Thoracic aorta (tissue), 2 donors: ENCODE data around the gene NKAIN2. TPM values are rescaled to one million over a fixed set of nuclear protein-coding genes. Genes with fewer than 3 reads are reported as not detected.

Experiments used
- ATAC-seq: fragments of 150-250 bp; one replicate; pipeline ENCODE4 v1.8.0; 2017; ENCODE audit warnings: low read depth; ENCODE audit not compliant: insufficient number of reproducible peaks, low FRiP score
- DNase-seq: peaks from one replicate; pipeline ENCODE4 v3.0.0-alpha.2; 2020; ENCODE audit warnings: low spot score
- H3K27ac ChIP-seq, 2 donors: fragments of 200-600 bp; sonication (generic); 1 replicate in 1 of 2; 2 replicates in 1 of 2; pipeline ENCODE4 v1.5.1; 2016; ENCODE audit warnings: mild to moderate bottlenecking in 2 of 2, moderate library complexity in 2 of 2
- H3K27me3 ChIP-seq: fragments of 200-600 bp; sonication (generic); replicated peaks from 2 replicates; pipeline ENCODE4 v1.6.0; 2016; ENCODE audit warnings: mild to moderate bottlenecking; ENCODE audit not compliant: insufficient read depth
- H3K36me3 ChIP-seq: fragments of 200-600 bp; sonication (generic); one replicate; pipeline ENCODE4 v1.5.1; 2016
- H3K4me1 ChIP-seq, 2 donors: fragments of 200-600 bp; sonication (generic); 1 replicate in 1 of 2; 2 replicates in 1 of 2; pipeline versions ENCODE4 v1.5.1 to v1.6.0; 2016; ENCODE audit warnings: low read depth in 2 of 2, mild to moderate bottlenecking in 1 of 2; ENCODE audit not compliant: control insufficient read depth in 1 of 2
- H3K4me3 ChIP-seq: fragments of 200-600 bp; sonication (generic); 2 replicates; pipeline ENCODE4 v1.5.1; 2016; ENCODE audit warnings: mild to moderate bottlenecking
- H3K9me3 ChIP-seq: fragments of 200-600 bp; sonication (generic); 2 replicates; pipeline ENCODE4 v1.5.1; 2016
- total RNA-seq, 2 donors: library from RNA; depleted of rRNA; stranded (reverse); fragments of >200 nt; gene quantifications; one replicate each; pipeline versions ENCODE4 v1.1.0 to v1.2.3, GENCODE V29; 2016
- TF ChIP-seq, protein P1 (sequence below): fragments of 200-600 bp; sonication (generic); IDR thresholded peaks from one replicate; pipeline ENCODE4 v1.5.1; 2019; ENCODE audit warnings: antibody characterized with exemption

The NKAIN2 gene
- total RNA-seq, 2 donors from 2014 or later, result 0.28 TPM; not detected in 1

- TF ChIP-seq, protein P1, sequence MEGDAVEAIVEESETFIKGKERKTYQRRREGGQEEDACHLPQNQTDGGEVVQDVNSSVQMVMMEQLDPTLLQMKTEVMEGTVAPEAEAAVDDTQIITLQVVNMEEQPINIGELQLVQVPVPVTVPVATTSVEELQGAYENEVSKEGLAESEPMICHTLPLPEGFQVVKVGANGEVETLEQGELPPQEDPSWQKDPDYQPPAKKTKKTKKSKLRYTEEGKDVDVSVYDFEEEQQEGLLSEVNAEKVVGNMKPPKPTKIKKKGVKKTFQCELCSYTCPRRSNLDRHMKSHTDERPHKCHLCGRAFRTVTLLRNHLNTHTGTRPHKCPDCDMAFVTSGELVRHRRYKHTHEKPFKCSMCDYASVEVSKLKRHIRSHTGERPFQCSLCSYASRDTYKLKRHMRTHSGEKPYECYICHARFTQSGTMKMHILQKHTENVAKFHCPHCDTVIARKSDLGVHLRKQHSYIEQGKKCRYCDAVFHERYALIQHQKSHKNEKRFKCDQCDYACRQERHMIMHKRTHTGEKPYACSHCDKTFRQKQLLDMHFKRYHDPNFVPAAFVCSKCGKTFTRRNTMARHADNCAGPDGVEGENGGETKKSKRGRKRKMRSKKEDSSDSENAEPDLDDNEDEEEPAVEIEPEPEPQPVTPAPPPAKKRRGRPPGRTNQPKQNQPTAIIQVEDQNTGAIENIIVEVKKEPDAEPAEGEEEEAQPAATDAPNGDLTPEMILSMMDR, result no peak
- DNase-seq, result no peak
- Histone ChIP-seq H3K27ac (no peak overlapping the region), H3K27me3 (no peaks in the 10 kb centered on the region), H3K9me3 (no peaks in the 10 kb centered on the region), H3K4me1 (no peaks in the 10 kb centered on the region), H3K4me3 (no peak overlapping the region), H3K36me3 (no peaks in the 10 kb centered on the region)
- ATAC-seq, result no peak
Observed at GRCh38 chr6:124090491-124090890, 286.8 kb downstream of the NKAIN2 start.

- DNase-seq (no peak), ATAC-seq (no peak)
- no peaks in the 10 kb centered on the region for H3K27me3 ChIP-seq
- H3K27ac ChIP-seq, result no peak overlapping the region
- H3K4me1 ChIP-seq, result no peaks in the 10 kb centered on the region
- no peak overlapping the region for H3K4me3 ChIP-seq
- TF ChIP-seq, protein P1, result no peak
- no peaks in the 10 kb centered on the region for H3K9me3 ChIP-seq
- no peaks in the 10 kb centered on the region for H3K36me3 ChIP-seq
Observed at GRCh38 chr6:124099520-124099919, 295.9 kb downstream of the NKAIN2 start.

DNA sequence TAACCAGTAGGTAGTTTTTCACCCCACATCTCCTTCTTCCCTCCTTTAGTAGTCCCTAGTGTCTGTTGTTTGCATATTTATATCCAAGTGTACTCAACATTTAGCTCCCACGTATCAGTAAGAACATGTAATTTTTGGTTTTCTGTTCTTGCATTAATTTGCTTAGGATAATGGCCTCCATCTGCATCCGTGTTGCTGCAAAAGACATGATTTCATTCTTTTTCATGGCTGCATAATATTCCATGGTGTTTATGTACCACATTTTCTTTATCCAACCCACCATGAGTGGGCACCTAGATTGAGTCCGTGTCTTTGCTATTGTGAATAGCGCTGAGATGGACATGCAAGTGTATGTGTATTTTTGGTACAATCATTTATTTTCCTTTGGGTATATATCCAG is 306.8 kb downstream of the NKAIN2 start:
- DNase-seq (no peak), ATAC-seq (no peak)
- TF ChIP-seq, protein P1, result no peak
- no peaks in the 10 kb centered on the region for H3K4me1 ChIP-seq
- no peak overlapping the region for H3K4me3 ChIP-seq
- no peaks in the 10 kb centered on the region for H3K27me3 ChIP-seq
- no peak overlapping the region for H3K27ac ChIP-seq
- no peaks in the 10 kb centered on the region for H3K36me3 ChIP-seq
- no peaks in the 10 kb centered on the region for H3K9me3 ChIP-seq

GRCh38 chr6:124119596-124119995 is 315.9 kb downstream of the NKAIN2 start:
- TF ChIP-seq, protein P1, result no peak
- H3K4me3 ChIP-seq, result no peak overlapping the region
- no peak overlapping the region for H3K27ac ChIP-seq
- ATAC-seq (no peak), DNase-seq (no peak)
- no peaks in the 10 kb centered on the region for H3K9me3 ChIP-seq
- no peaks in the 10 kb centered on the region for H3K4me1 ChIP-seq
- no peaks in the 10 kb centered on the region for H3K27me3 ChIP-seq
- no peaks in the 10 kb centered on the region for H3K36me3 ChIP-seq

- H3K27me3 ChIP-seq, result no peaks in the 10 kb centered on the region
- TF ChIP-seq, protein P1, result no peak
Observed at GRCh38 chr6:124123617-124124209, 320.0 kb downstream of the NKAIN2 start.

More at GRCh38 chr6:124123617-124124209, 320.0 kb downstream of the NKAIN2 start:
- no peaks in the 10 kb centered on the region for H3K4me1 ChIP-seq
- no peak for ATAC-seq
- H3K27ac ChIP-seq, result no peak overlapping the region
- DNase-seq, result no peak
- no peak overlapping the region for H3K4me3 ChIP-seq
- H3K36me3 ChIP-seq, result no peaks in the 10 kb centered on the region
- no peaks in the 10 kb centered on the region for H3K9me3 ChIP-seq
